SK-N-SH treated with all-trans-retinoic acid at 6 μM for 48 hours (cell line): ENCODE measurements around the gene CEP164.

Experiments used
- ARNTL ChIP-seq: fragments of 450-650 bp; formaldehyde crosslinking; IDR thresholded peaks from 2 replicates; pipeline ENCODE4 v1.5.0; 2020; ENCODE audit warnings: low read depth, mild to moderate bottlenecking, moderate library complexity, borderline replicate concordance
- BACH2 ChIP-seq: fragments of 250-450 bp; sonication (Bioruptor Pico); IDR thresholded peaks from 2 replicates; pipeline ENCODE4 v1.9.0; 2021; ENCODE audit warnings: mild to moderate bottlenecking, borderline replicate concordance
- ESRRG ChIP-seq: fragments of 250-450 bp; sonication (Bioruptor Pico); IDR thresholded peaks from 2 replicates; pipeline ENCODE4 v1.6.1; 2021; ENCODE audit warnings: mild to moderate bottlenecking
- ZFP30 ChIP-seq: fragments of 450-650 bp; formaldehyde crosslinking; IDR thresholded peaks from 2 replicates; pipeline ENCODE4 v1.5.0; 2022; ENCODE audit warnings: mild to moderate bottlenecking, moderate library complexity

DNA sequence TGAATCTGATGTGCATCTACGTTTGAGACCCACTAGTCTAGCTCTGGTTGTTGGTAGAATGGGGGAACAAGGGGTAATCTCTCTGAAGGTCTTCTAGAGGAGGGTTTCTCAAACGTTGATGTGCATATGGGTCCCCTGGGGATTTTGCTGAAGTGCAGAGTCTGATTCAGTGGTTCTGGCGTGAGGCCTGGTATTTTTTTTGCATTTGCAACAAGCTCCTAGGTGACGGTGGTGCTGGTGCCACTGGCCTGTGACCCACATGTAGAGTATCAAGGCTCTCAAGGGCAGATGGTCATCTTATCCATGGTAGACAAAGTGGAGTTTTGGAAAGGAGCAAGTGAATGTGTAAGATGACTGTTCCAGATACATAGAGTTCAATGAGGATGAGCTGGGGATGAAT, 97.1 kb downstream of the CEP164 start:
- TF ChIP-seq ESRRG (CRISPR knock-in tag): no peak
- TF ChIP-seq BACH2 (CRISPR knock-in tag): no peak
- TF ChIP-seq ZFP30: no peak
- TF ChIP-seq ARNTL (CRISPR knock-in tag): no peak
